IMR-90 (cell line): ENCODE results near the gene ICAM2. TPM values are rescaled to one million over a fixed set of nuclear protein-coding genes. Genes with fewer than 3 reads are reported as not detected.

ENCODE experiments used
- ATAC-seq: fragments of 200-7000 bp; cut with Tn5 transposase; 2 replicates; pipeline ENCODE4 v1.9.1; 2020; ENCODE audit warnings: low read depth, mild to moderate bottlenecking, moderate library complexity
- BruUV-seq: library from RNA; stranded (reverse); fragments of 400-500 nt; replicated peaks from 2 replicates; lab custom pipeline; 2021; lab: Mats Ljungman, UMichigan
- CTCF ChIA-PET: fragments of 300-600 bp; formaldehyde crosslinking; extraction: SDS; loops from one replicate; lab custom pipeline; 2021; ENCODE audit warnings: antibody characterized with exemption; lab: Yijun Ruan, JAX
- POLR2A ChIA-PET: fragments of 300-600 bp; sonication (Branson Sonifier 250); formaldehyde crosslinking; loops from one replicate; lab custom pipeline; 2022; ENCODE audit warnings: antibody characterized with exemption; ENCODE audit not compliant: unreplicated experiment; lab: Charles Lee
- DNase-seq: peaks from one replicate; pipeline ENCODE4 v3.0.0; 2013
- H2AFZ ChIP-seq: replicated peaks from 2 replicates; pipeline ENCODE3; 2013; ENCODE audit warnings: low read length, mild to moderate bottlenecking; ENCODE audit not compliant: poor library complexity
- H2AK5ac ChIP-seq: 2 replicates; pipeline ENCODE4 v1.6.1; 2013; ENCODE audit warnings: low read depth, low read length, inconsistent platforms
- H2AK9ac ChIP-seq: replicated peaks from 2 replicates; pipeline ENCODE3; 2013; ENCODE audit warnings: mild to moderate bottlenecking, low read depth, low read length, moderate library complexity; ENCODE audit not compliant: poor library complexity
- H2BK120ac ChIP-seq: 2 replicates; pipeline ENCODE4 v1.6.1; 2013; ENCODE audit warnings: low read depth, low read length, inconsistent platforms
- H2BK15ac ChIP-seq: 3 replicates; pipeline ENCODE4 v1.6.1; 2013; ENCODE audit warnings: low read depth, low read length, inconsistent platforms
- H2BK20ac ChIP-seq: 2 replicates; pipeline ENCODE4 v1.6.1; 2013; ENCODE audit warnings: low read depth, mild to moderate bottlenecking, inconsistent platforms, low read length, moderate library complexity
- H2BK5ac ChIP-seq: 2 replicates; pipeline ENCODE4 v1.6.1; 2013; ENCODE audit warnings: mild to moderate bottlenecking, low read depth, low read length, inconsistent platforms; ENCODE audit not compliant: poor library complexity, severe bottlenecking
- H3K14ac ChIP-seq: replicated peaks from 2 replicates; pipeline ENCODE4 v1.6.1; 2013; ENCODE audit warnings: low read depth, low read length, inconsistent platforms
- H3K18ac ChIP-seq: 2 replicates; pipeline ENCODE4 v1.6.1; 2013; ENCODE audit warnings: low read depth, low read length, control low read depth
- H3K23ac ChIP-seq: 2 replicates; pipeline ENCODE4 v1.6.1; 2013; ENCODE audit warnings: low read depth, low read length, inconsistent platforms
- H3K27ac ChIP-seq: 2 replicates; pipeline ENCODE4 v1.5.1; 2013; ENCODE audit warnings: mild to moderate bottlenecking, control low read depth, low read length; ENCODE audit not compliant: insufficient read depth
- H3K27me3 ChIP-seq: 2 replicates; pipeline ENCODE4 v1.6.1; 2013; ENCODE audit warnings: low read length; ENCODE audit not compliant: control insufficient read depth, insufficient read depth
- H3K36me3 ChIP-seq: 2 replicates; pipeline ENCODE4 v1.6.1; 2013; ENCODE audit warnings: low read length, mixed read lengths; ENCODE audit not compliant: control insufficient read depth, insufficient read depth
- H3K4ac ChIP-seq: 2 replicates; pipeline ENCODE4 v1.6.1; 2013; ENCODE audit warnings: low read depth, low read length, inconsistent platforms
- H3K4me1 ChIP-seq: 2 replicates; pipeline ENCODE4 v1.6.1; 2013; ENCODE audit warnings: low read length, mixed read lengths; ENCODE audit not compliant: control insufficient read depth, insufficient read depth
- H3K4me2 ChIP-seq: 2 replicates; pipeline ENCODE4 v1.6.1; 2013; ENCODE audit warnings: low read depth, mild to moderate bottlenecking, control low read depth, low read length, moderate library complexity
- H3K4me3 ChIP-seq: 2 replicates; pipeline ENCODE4 v1.5.1; 2013; ENCODE audit warnings: low read depth, mild to moderate bottlenecking, control low read depth, low read length, moderate library complexity; ENCODE audit not compliant: insufficient read depth
- H3K56ac ChIP-seq: 2 replicates; pipeline ENCODE4 v1.6.1; 2013; ENCODE audit warnings: low read length, inconsistent platforms; ENCODE audit not compliant: insufficient read depth; ENCODE audit errors: extremely low read depth
- H3K79me1 ChIP-seq, 2 experiments: 2 replicates each; pipeline ENCODE4 v1.6.1; 2013; ENCODE audit warnings: low read length in 2 of 2, inconsistent platforms in 1 of 2, low read depth in 1 of 2
- H3K9ac ChIP-seq: 2 replicates; pipeline ENCODE4 v1.6.1; 2013; ENCODE audit warnings: low read depth, low read length, control low read depth
- H3K9me1 ChIP-seq: 2 replicates; pipeline ENCODE4 v1.6.1; 2013; ENCODE audit warnings: low read length, inconsistent platforms; ENCODE audit not compliant: insufficient read depth
- H3K9me3 ChIP-seq: 2 replicates; pipeline ENCODE4 v1.6.1; 2013; ENCODE audit warnings: low read length; ENCODE audit not compliant: control insufficient read depth, insufficient read depth
- H4K20me1 ChIP-seq: 2 replicates; pipeline ENCODE4 v1.6.1; 2013; ENCODE audit warnings: low read length, inconsistent platforms; ENCODE audit not compliant: insufficient read depth
- H4K5ac ChIP-seq: 2 replicates; pipeline ENCODE4 v1.6.1; 2013; ENCODE audit warnings: mild to moderate bottlenecking, low read depth, low read length, control low read depth
- H4K8ac ChIP-seq, 2 experiments: 2 replicates each; pipeline ENCODE4 v1.6.1; 2013; ENCODE audit warnings: low read depth in 2 of 2, low read length in 2 of 2, control low read depth in 1 of 2, inconsistent platforms in 1 of 2
- H4K91ac ChIP-seq: 2 replicates; pipeline ENCODE4 v1.6.1; 2013; ENCODE audit warnings: low read depth, low read length, inconsistent platforms; ENCODE audit not compliant: insufficient read depth
- BHLHE40 ChIP-seq: fragments of 150-350 bp; IDR thresholded peaks from 2 replicates; pipeline ENCODE4 v1.6.1; 2016; ENCODE audit warnings: mild to moderate bottlenecking, low read depth, low read length
- FOS ChIP-seq: fragments of 150-350 bp; IDR thresholded peaks from 2 replicates; pipeline ENCODE4 v1.6.1; 2016; ENCODE audit warnings: low read depth, low read length
- MAZ ChIP-seq: IDR thresholded peaks from 2 replicates; pipeline ENCODE4 v1.6.1; 2012; ENCODE audit warnings: low read depth, mild to moderate bottlenecking, low read length, improper control_type of control experiment, moderate library complexity, borderline replicate concordance
- NFE2L2 ChIP-seq: fragments of 150-350 bp; IDR thresholded peaks from 2 replicates; pipeline ENCODE4 v1.6.1; 2016; ENCODE audit warnings: low read depth, mild to moderate bottlenecking, low read length
- USF2 ChIP-seq: fragments of 150-350 bp; IDR thresholded peaks from 2 replicates; pipeline ENCODE4 v1.6.1; 2017; ENCODE audit warnings: mild to moderate bottlenecking, antibody characterized with exemption, low read length, low read depth
- WGBS, 2 experiments: methylation state at CpG; one replicate each; pipeline versions ENCODE4 v1.1.5 to v1.1.7; 2013; ENCODE audit warnings: missing lambda C conversion rate in 2 of 2; ENCODE audit not compliant: insufficient read length in 1 of 2; ENCODE audit errors: extremely low coverage in 2 of 2; 5-methylcytosine and 5-hydroxymethylcytosine counted together
- dilution Hi-C: fragments of 300-500 bp; cut with HindIII; formaldehyde crosslinking; loops from one replicate; pipeline ENCODE4 v1.14.3; 2018; ENCODE audit warnings: low sequenced_read_pairs; ENCODE audit not compliant: unreplicated experiment
- in situ Hi-C: fragments of 300-500 bp; cut with MboI; formaldehyde crosslinking; loops from 3 replicates; pipeline ENCODE4 v1.14.3; 2019; ENCODE audit warnings: low sequenced_read_pairs, inconsistent platforms, mixed read lengths
- intact Hi-C: fragments of 100-400 bp; cut with micrococcal nuclease; formaldehyde crosslinking; loops from 2 replicates; pipeline ENCODE4 v1.10.0; 2022
- polyA plus RNA-seq, 3 experiments: library from polyadenylated mRNA; depleted of rRNA; stranded (reverse); fragments of >200 nt; gene quantifications; 2 replicates each; pipeline ENCODE4 v1.2.3, GENCODE V29; 2012; ENCODE audit warnings: low replicate concordance in 1 of 3
- total RNA-seq: library from RNA; depleted of rRNA; stranded (reverse); fragments of >200 nt; gene quantifications from 2 replicates; pipeline ENCODE4 v1.2.3, GENCODE V29; 2012

ICAM2 gene
- total and polyA plus RNA-seq, 2 of the 4 experiments (the other 2 are of a cell fraction): 0.12 TPM; not detected in 1

DNA sequence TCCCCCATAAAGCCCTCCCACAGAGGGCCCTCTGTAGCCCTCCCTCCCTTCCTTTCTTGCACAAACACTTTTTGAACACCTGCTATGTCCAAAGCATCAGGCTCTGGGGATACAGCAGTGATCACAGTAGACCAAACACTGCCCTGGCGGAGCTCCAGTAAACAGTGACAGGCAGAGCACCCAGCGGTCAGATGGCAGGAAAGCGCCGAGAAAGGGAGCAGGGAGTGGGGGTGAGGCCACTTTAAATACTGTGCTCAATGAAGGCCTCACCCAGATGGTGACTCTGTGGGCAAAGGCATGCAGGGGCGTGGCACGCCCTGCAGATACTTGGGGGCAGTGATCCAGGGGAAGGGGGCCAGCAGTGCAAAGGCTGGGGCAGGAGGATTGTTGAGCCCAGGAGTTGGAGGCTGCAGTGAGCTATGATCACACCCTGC, 14.7 kb downstream of the ICAM2 start:
- no peak overlapping the region for H3K18ac ChIP-seq
- H3K9me3 ChIP-seq: no peaks in the 10 kb centered on the region
- no peak overlapping the region for H2BK120ac ChIP-seq
- no peak overlapping the region for H3K14ac ChIP-seq
- H4K5ac ChIP-seq: no peak overlapping the region
- in situ Hi-C loops: no loop called here
- H3K56ac ChIP-seq: no peak overlapping the region
- no peaks in the 10 kb centered on the region; the same call in 1 of the 2 replicates for H3K4me1 ChIP-seq
- H2AK9ac ChIP-seq: no peak overlapping the region
- no peak overlapping the region for H4K91ac ChIP-seq
- no peak overlapping the region for H2BK15ac ChIP-seq
- POLR2A ChIA-PET: no interaction called here
- no peak overlapping the region for H2AK5ac ChIP-seq
- H3K23ac ChIP-seq: no peak overlapping the region
- CTCF ChIA-PET: interaction anchor here (1.0 to 1.4 kb wide), 2 partner anchors 11 to 15 kb away, joined by 3 to 6 read pairs; no protein-coding TSS in a partner anchor
- ATAC-seq: peak; percentile 62
- WGBS, 2 experiments: no CpG with 5 or more reads among the region's 6 CpGs
- no TSS peak for BruUV-seq
- no peak overlapping the region for H2BK5ac ChIP-seq
- H3K9ac ChIP-seq: no peak overlapping the region
- intact Hi-C loops: no loop called here
- no peak overlapping the region for H4K8ac ChIP-seq
- TF ChIP-seq FOS: no peak
- no peak for TF ChIP-seq MAZ
- TF ChIP-seq NFE2L2: no peak
- no peak for TF ChIP-seq USF2
- no peak for TF ChIP-seq BHLHE40
- no peaks in the 10 kb centered on the region for H4K20me1 ChIP-seq
- no peak overlapping the region for H3K4ac ChIP-seq
- peak overlapping the region; percentile 18 for H2AFZ ChIP-seq
- no peaks in the 10 kb centered on the region for H3K79me1 ChIP-seq
- dilution Hi-C loops: no loop called here
- DNase-seq: no peak
- no peak overlapping the region for H3K27ac ChIP-seq
- peaks cover 18% of the 10 kb centered on the region for H3K27me3 ChIP-seq
- no peak overlapping the region for H3K4me3 ChIP-seq
- H2BK20ac ChIP-seq: no peak overlapping the region
- H3K9me1 ChIP-seq: peaks cover 4% of the 10 kb centered on the region; the same call in 1 of the 2 replicates
- H3K36me3 ChIP-seq: no peaks in the 10 kb centered on the region
- no peak overlapping the region for H3K4me2 ChIP-seq
